ENCODE data around the gene POLR2L. TPM values are rescaled to one million over a fixed set of nuclear protein-coding genes. Genes with fewer than 3 reads are reported as not detected.

POLR2L gene
- total and polyA plus RNA-seq, 12 donors, result 26.2 to 206 (median 109) TPM

- Histone ChIP-seq H3K36me3 (replicated peaks in 1 of 2) (peaks cover 0 to 34% of the 10 kb centered on the region in 2 donors), H3K4me3 (peak overlapping the region in 2 of 4 donors; percentile 65 to 88), H3K4me1 (replicated peaks in 1 of 2) (peaks cover 20 to 27% of the 10 kb centered on the region in 2 donors), H3K27me3 (no peaks in the 10 kb centered on the region), H3K27ac (peak overlapping the region; percentile 2 to 85 (median 76)), H3K9me3 (replicated peaks in 1 of 3) (no peaks in the 10 kb centered on the region)
- DNase-seq, result no peak
- WGBS, 4 donors, result 19 to 40% (median 27%) methylated on average over 9 to 18 of the region's 18 CpGs
- intact Hi-C loops (cut with DNase I), result no loop called here
- TF ChIP-seq POLR2A (IDR thresholded peaks at IDR 0.05), result no peak
- no peak for TF ChIP-seq CTCF (IDR thresholded peaks at IDR 0.05)
These were observed 45.6 kb downstream of the POLR2L start for GRCh38 chr11:796565-797295.

DNA sequence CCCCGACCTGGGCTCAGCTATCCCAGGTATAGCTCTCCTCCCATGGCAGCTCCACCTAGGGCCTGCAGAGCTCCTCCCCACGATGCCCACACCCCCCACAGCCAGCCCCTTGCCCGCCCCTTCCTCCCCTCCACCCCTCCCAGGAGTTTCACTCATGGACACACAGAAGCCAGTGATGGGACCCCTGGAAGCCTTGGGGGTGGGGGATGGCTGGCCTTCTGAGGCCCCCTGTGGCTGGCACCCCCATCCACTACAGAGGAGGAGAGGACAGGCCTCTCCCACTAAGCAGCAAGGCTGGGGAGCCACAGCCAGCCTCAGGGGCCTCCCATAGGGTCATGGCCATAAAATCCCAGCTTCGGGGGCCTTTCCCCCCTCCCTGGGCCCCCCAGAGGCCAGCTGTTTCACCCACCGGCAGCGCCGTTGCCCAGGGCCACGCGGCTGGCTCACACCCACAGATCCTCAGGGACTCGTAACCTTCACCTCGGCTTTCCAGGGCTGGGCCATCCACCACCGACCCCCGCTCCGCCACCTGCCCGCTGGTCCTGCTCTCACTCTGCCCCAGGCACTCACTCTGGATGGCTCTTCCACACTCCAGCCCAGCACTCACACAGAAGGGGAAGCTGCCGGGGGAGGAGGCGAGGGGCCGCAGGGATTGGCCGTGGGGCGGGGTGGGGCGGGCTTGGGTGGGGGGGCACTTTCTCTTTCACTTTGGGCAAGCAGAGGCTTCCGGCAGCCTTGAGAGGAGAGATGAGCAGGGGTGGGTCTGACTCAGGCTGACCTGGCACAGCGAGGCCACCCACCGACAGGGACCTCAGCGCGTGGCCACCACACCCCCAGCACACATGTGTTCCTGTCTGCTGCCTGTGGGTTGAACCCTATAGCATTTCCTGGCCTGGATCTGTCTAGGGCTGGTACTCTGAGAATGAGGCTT lies 46.4 kb downstream of the POLR2L start:
- H3K4me1 ChIP-seq (replicated peaks in 1 of 2), result peaks cover 20 to 27% of the 10 kb centered on the region in 2 donors
- TF ChIP-seq POLR2A (IDR thresholded peaks at IDR 0.05) (peak in 1 of 2 donors; percentile 60), CTCF (IDR thresholded peaks at IDR 0.05) (no peak)
- H3K9me3 ChIP-seq (replicated peaks in 1 of 3), result no peaks in the 10 kb centered on the region
- H3K36me3 ChIP-seq (replicated peaks in 1 of 2), result peaks cover 0 to 26% of the 10 kb centered on the region in 2 donors
- no peaks in the 10 kb centered on the region for H3K27me3 ChIP-seq
- intact Hi-C loops (cut with DNase I), result no loop called here
- 0 to 20% (median 2%) methylated on average over 1 to 26 of the region's 26 CpGs for WGBS, 4 donors
- DNase-seq, result peak; percentile 79 to 93 (median 89)
- peak overlapping the region in 2 of 4 donors; percentile 65 to 88 for H3K4me3 ChIP-seq
- peak overlapping the region; percentile 2 to 85 (median 76) for H3K27ac ChIP-seq

GRCh38 chr11:794766-795633 lies 47.3 kb downstream of the POLR2L start:
- H3K4me1 ChIP-seq (replicated peaks in 1 of 2), result peaks cover 20 to 27% of the 10 kb centered on the region in 2 donors
- peaks cover 0 to 17% of the 10 kb centered on the region in 2 donors for H3K36me3 ChIP-seq (replicated peaks in 1 of 2)
- peak in 1 of 7 donors; percentile 50 for DNase-seq
- TF ChIP-seq CTCF (IDR thresholded peaks at IDR 0.05), result no peak
- TF ChIP-seq POLR2A (IDR thresholded peaks at IDR 0.05), result no peak
- peak overlapping the region in 1 of 5 donors; percentile 81 for H3K27ac ChIP-seq
- intact Hi-C loops (cut with DNase I), result no loop called here
- 45 to 67% (median 51%) methylated on average over 26 to 38 of the region's 38 CpGs for WGBS, 4 donors
- peak overlapping the region in 2 of 4 donors; percentile 65 to 88 for H3K4me3 ChIP-seq
- H3K27me3 ChIP-seq, result peaks cover under 1% of the 10 kb centered on the region
- H3K9me3 ChIP-seq (replicated peaks in 1 of 3), result no peaks in the 10 kb centered on the region

Measured in adrenal gland (tissue), 12 donors.